GM10847 (cell line): ENCODE data around the gene FSTL1.

Source experiments
- POLR2A ChIP-seq: IDR thresholded peaks from 2 replicates; pipeline ENCODE4 v1.6.1; 2011; ENCODE audit not compliant: insufficient read length; ENCODE audit errors: extremely low read depth

The FSTL1 gene

GRCh38 chr3:120418446-120418845 is 32.3 kb downstream of the FSTL1 start:
- TF ChIP-seq POLR2A: no peak

- no peak for TF ChIP-seq POLR2A
Measured at GRCh38 chr3:120417272-120417911, 33.4 kb downstream of the FSTL1 start.

- TF ChIP-seq POLR2A: no peak
Measured at GRCh38 chr3:120416868-120417267, 33.9 kb downstream of the FSTL1 start.

DNA sequence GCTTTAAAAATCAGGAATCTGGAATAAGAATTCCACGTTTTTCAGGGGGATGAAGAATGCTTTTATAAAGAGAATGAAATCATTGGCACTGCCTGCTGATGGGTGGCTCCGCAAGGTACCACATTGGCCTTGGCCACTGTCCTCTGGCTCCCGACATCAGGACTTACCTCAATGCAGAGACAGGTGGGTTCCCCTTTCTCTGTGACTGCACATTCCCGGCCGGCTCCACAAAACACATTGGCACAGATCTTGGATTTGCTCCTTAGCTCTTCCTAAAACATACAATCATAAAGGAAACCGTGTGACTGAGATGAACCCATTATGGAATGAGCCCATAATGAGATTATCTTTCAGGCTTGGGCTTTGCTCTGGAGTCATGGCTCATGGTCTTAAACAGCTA is 35.0 kb downstream of the FSTL1 start:
- TF ChIP-seq POLR2A: no peak

DNA sequence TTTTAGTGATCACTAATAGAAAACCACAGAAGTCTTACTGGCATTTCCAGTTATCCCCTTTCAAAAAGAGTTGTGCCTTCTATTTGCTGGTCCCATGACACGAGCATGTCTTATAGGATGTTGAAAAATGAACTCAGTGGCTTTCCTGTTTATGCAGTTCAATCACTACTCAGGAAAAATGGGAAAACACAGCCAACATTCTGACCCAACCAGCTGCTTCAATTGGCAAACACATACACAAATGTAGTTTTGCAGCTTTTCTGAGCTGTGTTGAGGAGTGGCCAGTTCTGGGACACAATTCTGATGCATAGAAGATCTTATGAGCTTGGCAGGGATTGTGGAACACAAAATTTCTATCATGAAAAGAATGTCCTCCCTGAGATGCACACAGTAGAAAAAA is 40.3 kb downstream of the FSTL1 start:
- TF ChIP-seq POLR2A: no peak

DNA sequence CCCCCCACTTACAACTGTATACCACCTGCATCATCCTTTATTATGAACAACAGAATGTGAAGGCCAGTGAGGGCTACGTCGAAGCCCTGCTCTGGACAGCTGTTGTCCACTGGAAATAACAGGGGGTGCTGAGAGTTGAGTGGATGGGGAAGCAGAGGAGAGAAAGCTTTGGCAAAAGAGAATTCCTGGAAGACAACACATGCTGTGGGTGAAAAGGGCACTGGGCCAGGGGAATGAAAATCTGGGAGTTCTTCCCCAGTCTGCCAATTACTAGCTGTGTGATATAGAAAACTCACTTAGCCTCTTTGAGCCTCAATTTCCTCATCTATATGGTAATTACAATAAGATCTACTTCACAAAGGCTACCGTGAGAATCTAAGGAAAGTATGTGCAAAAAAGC is 40.7 kb downstream of the FSTL1 start:
- TF ChIP-seq POLR2A: no peak

DNA sequence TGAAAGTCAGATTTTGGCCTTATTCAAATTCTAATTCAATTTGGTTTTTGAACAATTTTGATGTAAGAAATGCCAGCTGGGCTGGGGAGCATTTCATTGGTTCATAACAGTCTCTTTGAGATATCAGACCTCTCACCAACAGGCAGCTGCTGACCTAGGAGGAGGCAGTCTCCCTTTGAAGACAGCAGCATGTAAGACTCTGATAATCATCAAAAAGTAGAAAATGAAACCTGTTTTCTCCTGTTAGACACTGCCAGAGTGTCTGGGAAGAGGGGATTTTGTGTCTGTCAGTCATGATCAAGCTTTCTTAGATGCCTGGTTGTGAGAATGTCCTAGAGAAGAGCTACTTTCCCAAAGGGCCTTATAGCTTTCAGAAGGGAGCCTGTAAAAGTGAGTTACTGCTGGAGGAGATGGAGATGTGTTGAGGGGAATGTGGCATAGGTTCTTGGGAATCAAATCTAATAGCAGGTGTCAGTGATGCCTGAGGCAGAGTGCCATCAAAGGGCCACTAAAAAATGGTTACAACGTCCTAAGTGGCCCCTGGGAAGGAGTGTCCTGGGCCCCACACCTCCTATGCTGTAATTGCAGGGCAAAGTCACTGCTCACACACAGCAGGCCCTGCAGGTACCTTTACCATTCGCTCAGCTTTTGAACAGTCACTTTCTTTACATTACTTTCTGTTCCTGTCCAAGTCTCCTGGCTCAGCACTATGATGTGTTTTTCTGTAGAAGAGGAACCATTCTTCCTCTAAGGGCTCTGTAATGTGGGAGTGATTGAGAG is 43.1 kb downstream of the FSTL1 start:
- TF ChIP-seq POLR2A: no peak

DNA sequence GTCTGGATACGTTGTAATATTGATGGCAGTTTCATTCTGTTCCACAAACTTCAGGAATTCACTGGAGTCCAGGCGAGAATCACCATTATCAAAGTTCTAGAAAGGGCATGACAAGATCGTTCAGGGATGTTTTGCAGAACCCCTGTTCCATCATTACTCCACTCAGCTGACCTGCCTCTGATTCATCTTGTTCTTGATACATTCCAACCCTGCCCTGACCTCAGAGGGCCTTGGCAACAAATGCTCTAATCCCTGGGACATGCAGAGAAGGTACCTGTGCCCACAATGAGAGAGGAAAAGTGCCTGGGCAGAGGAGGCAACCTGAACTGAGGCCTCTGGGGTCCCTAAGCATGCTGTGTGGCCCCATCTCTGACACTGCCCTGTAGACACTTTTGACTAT is 45.9 kb downstream of the FSTL1 start:
- no peak for TF ChIP-seq POLR2A

- no peak for TF ChIP-seq POLR2A
Measured at GRCh38 chr3:120402257-120402656, 48.5 kb downstream of the FSTL1 start.

- TF ChIP-seq POLR2A: no peak
Measured at GRCh38 chr3:120399372-120399771, 51.4 kb downstream of the FSTL1 start.

- TF ChIP-seq POLR2A: no peak
Measured at GRCh38 chr3:120396469-120396868, 54.3 kb downstream of the FSTL1 start.

GRCh38 chr3:120394347-120394746 is 56.4 kb downstream of the FSTL1 start:
- TF ChIP-seq POLR2A: no peak

- TF ChIP-seq POLR2A: no peak
Measured at GRCh38 chr3:120393761-120394160, 57.0 kb downstream of the FSTL1 start.

- TF ChIP-seq POLR2A: no peak
Measured at GRCh38 chr3:120393243-120393642, 57.5 kb downstream of the FSTL1 start.

DNA sequence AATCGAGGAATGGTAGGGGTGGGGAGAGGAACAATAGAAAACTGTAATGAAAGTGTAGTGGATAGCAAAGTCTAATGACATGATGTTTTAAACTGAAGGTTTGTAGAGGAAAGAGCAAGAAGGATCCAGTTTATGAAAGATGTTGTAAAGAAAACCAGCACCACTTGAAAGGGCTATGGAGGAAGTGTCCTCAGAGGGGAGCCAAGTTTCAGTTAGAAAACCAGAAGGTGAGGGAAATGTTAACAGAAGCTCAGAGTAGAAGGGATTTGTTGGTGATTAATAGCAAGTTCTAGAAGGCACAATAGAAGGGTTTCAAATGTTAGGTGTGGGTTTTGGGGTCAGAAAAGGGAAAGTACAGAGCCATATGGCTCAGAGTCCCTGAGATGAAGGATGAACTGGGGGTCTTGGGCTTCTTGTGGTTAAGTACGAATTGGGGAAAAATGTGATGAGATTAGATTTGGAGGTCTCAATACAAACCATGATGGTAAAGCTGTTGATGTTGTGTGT is 67.8 kb downstream of the FSTL1 start:
- TF ChIP-seq POLR2A: no peak

DNA sequence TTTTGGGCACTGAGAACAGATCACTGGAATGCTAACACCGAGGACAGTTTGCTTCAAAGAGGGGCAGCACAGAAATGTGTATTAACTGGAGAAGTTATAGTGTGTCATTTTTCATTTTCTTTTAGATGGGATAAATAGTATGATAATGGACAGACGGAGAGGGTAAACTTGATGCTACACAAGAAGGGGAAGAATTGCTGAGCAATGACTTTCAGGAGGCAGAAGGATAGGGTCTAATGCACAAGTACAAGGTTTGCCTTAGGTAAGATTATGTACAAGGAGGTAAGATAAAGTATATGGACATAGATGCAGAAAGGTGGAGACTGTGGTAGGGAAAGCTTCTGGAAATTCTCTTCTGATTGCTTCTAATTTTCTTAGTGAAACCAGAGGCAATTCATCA is 69.3 kb downstream of the FSTL1 start:
- no peak for TF ChIP-seq POLR2A

DNA sequence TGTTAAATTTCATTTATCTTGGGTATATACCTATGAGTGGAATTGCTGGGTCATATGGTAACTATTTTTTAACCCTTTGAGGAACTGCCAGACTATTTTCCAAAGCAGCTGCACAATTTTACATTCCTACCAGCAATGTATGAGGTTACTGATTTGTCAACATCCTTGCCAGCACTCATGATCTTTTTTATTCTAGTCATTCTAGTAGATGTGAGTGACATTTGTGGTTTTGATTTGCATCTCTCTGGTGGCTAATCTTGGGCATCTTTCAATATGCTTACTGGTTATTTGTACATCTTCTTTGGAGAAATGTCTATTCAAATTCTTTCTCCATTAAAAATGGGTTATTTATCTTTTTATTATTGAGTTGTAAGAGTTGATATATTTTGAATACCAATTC is 80.3 kb downstream of the FSTL1 start:
- no peak for TF ChIP-seq POLR2A

DNA sequence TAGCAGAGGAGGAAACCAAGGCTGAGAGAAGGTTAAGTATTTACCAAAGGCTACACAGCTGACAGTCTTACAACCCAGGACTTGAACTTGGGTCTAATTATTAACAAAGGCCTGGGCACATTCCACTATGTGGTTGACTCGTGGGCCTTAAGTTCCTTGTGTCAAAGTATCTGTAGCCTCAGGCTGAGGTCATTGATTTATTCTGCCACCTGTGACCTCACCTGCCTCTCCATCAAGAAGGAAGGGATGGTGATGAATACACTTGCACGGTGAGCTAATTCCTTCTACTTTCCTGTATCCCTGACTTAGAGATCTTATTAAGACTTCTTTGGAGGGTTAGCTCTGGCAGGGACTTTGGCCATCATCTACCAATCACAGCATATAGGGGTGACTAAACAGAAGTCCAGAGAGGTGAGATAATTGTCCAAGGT is 81.7 kb downstream of the FSTL1 start:
- TF ChIP-seq POLR2A: no peak
